Naive thymus-derived CD4-positive, alpha-beta T cell (primary cell): Measurements from ENCODE around the gene EPB42. TPM values are rescaled to one million over a fixed set of nuclear protein-coding genes. Genes with fewer than 3 reads are reported as not detected.
"Not testable (repeated sequence)": the region's sequence is repeated elsewhere in the genome, so short reads cannot be mapped to it uniquely, and the experiment has no call there.

Source experiments
- ATAC-seq: fragments of 150-1000 bp; cut with Tn5 transposase; 2 replicates; pipeline ENCODE4 v1.10.0; 2021; ENCODE audit warnings: mild to moderate bottlenecking, moderate library complexity
- CTCF ChIA-PET: fragments of 350-600 bp; sonication (Branson Sonifier 250); formaldehyde crosslinking; loops from one replicate; lab custom pipeline; 2021; ENCODE audit warnings: antibody characterized with exemption; lab: Charles Lee
- POLR2A ChIA-PET: fragments of 350-600 bp; sonication (Branson Sonifier 250); formaldehyde crosslinking; loops from one replicate; lab custom pipeline; 2021; ENCODE audit warnings: antibody characterized with exemption, inconsistent platforms; lab: Charles Lee
- DNase-seq, 9 donors: peaks; one replicate each; pipeline versions ENCODE4 v3.0.0 to v3.0.0-alpha.2; 2020 to 2022; ENCODE audit warnings: mixed read lengths in 1 of 9
- H3K27ac ChIP-seq: one replicate; pipeline ENCODE4 v1.7.0; 2013; ENCODE audit warnings: mild to moderate bottlenecking, low read depth, low read length, moderate library complexity
- H3K27me3 ChIP-seq, 2 donors: one replicate each; pipeline ENCODE4 v1.7.0; 2013; ENCODE audit warnings: low read length in 2 of 2, mild to moderate bottlenecking in 2 of 2, moderate library complexity in 2 of 2; ENCODE audit not compliant: control insufficient read depth in 2 of 2, insufficient read depth in 2 of 2
- H3K36me3 ChIP-seq, 3 experiments: 1 replicate in 2 of 3; 2 replicates in 1 of 3; pipeline ENCODE4 v1.7.0; 2013; ENCODE audit warnings: low read length in 3 of 3, mild to moderate bottlenecking in 3 of 3, moderate library complexity in 1 of 3; ENCODE audit not compliant: insufficient read depth in 3 of 3, control insufficient read depth in 2 of 3
- H3K4me1 ChIP-seq, 2 donors: one replicate each; pipeline ENCODE4 v1.7.0; 2013; ENCODE audit warnings: low read length in 2 of 2, mild to moderate bottlenecking in 2 of 2, moderate library complexity in 1 of 2; ENCODE audit not compliant: control insufficient read depth in 2 of 2, insufficient read depth in 2 of 2
- H3K4me3 ChIP-seq: 2 replicates; pipeline ENCODE4 v1.7.0; 2013; ENCODE audit warnings: mild to moderate bottlenecking, low read length
- H3K9me3 ChIP-seq, 3 experiments: 1 replicate in 2 of 3; 2 replicates in 1 of 3; pipeline ENCODE4 v1.7.0; 2013; ENCODE audit warnings: low read length in 3 of 3; ENCODE audit not compliant: control insufficient read depth in 2 of 3
- H3K27ac Mint-ChIP-seq, 9 donors: one replicate each; pipeline ENCODE4 v1.8.0; 2020 to 2022; ENCODE audit warnings: mixed read lengths in 9 of 9, mild to moderate bottlenecking in 8 of 9, moderate library complexity in 5 of 9, inconsistent platforms in 2 of 9
- H3K27me3 Mint-ChIP-seq, 5 donors: one replicate each; pipeline ENCODE4 v1.8.0; 2021 to 2022; ENCODE audit warnings: mixed read lengths in 5 of 5, mild to moderate bottlenecking in 1 of 5
- H3K36me3 Mint-ChIP-seq, 5 donors: one replicate each; pipeline ENCODE4 v1.8.0; 2020 to 2022; ENCODE audit warnings: mixed read lengths in 5 of 5, mild to moderate bottlenecking in 3 of 5, inconsistent platforms in 1 of 5
- H3K4me1 Mint-ChIP-seq, 7 donors: one replicate each; pipeline ENCODE4 v1.8.0; 2020 to 2022; ENCODE audit warnings: mixed read lengths in 7 of 7, mild to moderate bottlenecking in 3 of 7, inconsistent platforms in 1 of 7
- H3K4me3 Mint-ChIP-seq, 10 donors: one replicate each; pipeline ENCODE4 v1.8.0; 2020 to 2022; ENCODE audit warnings: mild to moderate bottlenecking in 10 of 10, mixed read lengths in 10 of 10, moderate library complexity in 6 of 10, inconsistent platforms in 2 of 10
- H3K9me3 Mint-ChIP-seq, 11 donors: one replicate each; pipeline ENCODE4 v1.8.0; 2020 to 2022; ENCODE audit warnings: mixed read lengths in 11 of 11, mild to moderate bottlenecking in 4 of 11, inconsistent platforms in 1 of 11, moderate library complexity in 1 of 11
- intact Hi-C, 2 donors: fragments of 100-400 bp; cut with micrococcal nuclease; formaldehyde crosslinking; loops; one replicate each; pipeline ENCODE4 v1.15.1; 2023
- polyA plus RNA-seq, 2 donors: library from polyadenylated mRNA; unstranded; fragments of 300-500 nt; fragmentation: Illumina TruSeq; gene quantifications; one replicate each; pipeline ENCODE4 v1.2.3, GENCODE V29; 2021
- total RNA-seq, 6 experiments: library from RNA in 5 of 6; stranded (reverse) in 5 of 6; gene quantifications; 1 replicate in 5 of 6; 2 replicates in 1 of 6; pipeline ENCODE4 v1.2.3 and lab custom pipeline; 2021 to 2026

The EPB42 gene
- total and polyA plus RNA-seq, 7 experiments from 2014 or later: not detected

DNA sequence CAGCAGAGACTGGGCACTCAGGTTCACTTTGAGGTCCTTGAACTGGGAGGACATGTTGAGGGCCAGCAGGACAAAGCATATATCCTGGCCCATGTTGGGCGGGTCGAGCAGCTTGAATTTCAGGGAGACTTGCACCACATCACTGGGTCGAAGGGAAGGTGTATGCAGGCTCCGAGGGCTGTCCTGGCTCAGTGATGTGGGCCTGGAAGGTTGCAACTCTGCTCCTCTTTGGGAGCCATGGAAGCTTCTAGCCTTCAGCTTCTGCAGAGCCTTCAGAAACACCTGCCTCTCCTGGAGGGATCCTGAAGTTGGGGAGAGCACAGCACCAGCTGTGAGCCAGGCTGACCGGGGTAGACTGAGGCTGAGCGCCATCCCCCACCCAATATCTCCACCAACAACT, 14.7 kb upstream of the EPB42 start:
- CTCF ChIA-PET: no interaction called here
- no peak for ATAC-seq

DNA sequence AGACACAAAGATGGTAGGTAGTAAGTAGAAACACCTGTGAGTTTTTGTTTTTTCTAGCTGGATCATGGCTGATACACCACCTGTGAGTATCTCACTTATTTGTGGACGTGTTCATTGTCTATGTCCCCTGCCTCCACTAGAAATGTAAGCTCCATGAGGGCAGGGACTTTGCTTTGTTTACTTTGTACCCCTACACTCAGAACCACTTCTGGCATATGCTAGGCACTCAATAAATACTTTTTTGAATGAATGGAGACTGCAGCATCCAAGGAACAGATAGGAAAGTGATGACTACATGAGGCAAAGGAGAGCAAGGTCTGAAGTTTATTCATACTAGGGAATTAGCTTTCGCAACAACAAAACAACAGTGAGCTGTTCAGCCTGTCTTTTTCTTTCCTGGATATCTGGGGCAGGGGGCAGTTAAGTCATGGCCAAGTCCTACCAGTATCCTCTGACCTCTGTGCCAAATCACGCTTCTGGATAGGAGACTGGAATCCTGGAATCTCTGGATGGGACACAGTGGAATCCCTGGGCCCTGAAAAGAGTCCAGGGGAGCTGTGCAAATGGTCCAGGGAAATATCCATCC, 11.6 kb upstream of the EPB42 start:
- H3K27me3 ChIP-seq: no peaks in the 10 kb centered on the region
- DNase-seq: no peak
- H3K27ac Mint-ChIP-seq: no peak overlapping the region
- no peak overlapping the region for H3K27ac ChIP-seq
- no peaks in the 10 kb centered on the region for H3K36me3 Mint-ChIP-seq
- H3K4me1 ChIP-seq: no peaks in the 10 kb centered on the region
- no peaks in the 10 kb centered on the region for H3K9me3 Mint-ChIP-seq
- no peak for ATAC-seq
- peaks cover 0 to 5% (median 0%) of the 10 kb centered on the region in 7 donors for H3K4me1 Mint-ChIP-seq
- intact Hi-C loops: no loop called here
- H3K4me3 ChIP-seq: no peak overlapping the region
- no peaks in the 10 kb centered on the region for H3K9me3 ChIP-seq
- CTCF ChIA-PET: interaction anchor here (1.5 kb wide), 1 partner anchor 11 kb away, joined by 4 read pairs; no protein-coding TSS in a partner anchor
- no peaks in the 10 kb centered on the region for H3K36me3 ChIP-seq
- POLR2A ChIA-PET: no interaction called here
- H3K4me3 Mint-ChIP-seq: no peak overlapping the region
- H3K27me3 Mint-ChIP-seq: peaks cover 0 to 12% (median 7%) of the 10 kb centered on the region in 5 donors

More for the DNA sequence above, 14.7 kb upstream of the EPB42 start:
- H3K4me1 Mint-ChIP-seq: peaks cover 0 to 23% (median 0%) of the 10 kb centered on the region in 7 donors
- DNase-seq: no peak
- no peak overlapping the region for H3K4me3 Mint-ChIP-seq
- POLR2A ChIA-PET: no interaction called here
- Histone ChIP-seq H3K36me3 (no peaks in the 10 kb centered on the region), H3K4me3 (no peak overlapping the region), H3K27ac (no peak overlapping the region), H3K27me3 (no peaks in the 10 kb centered on the region), H3K4me1 (no peaks in the 10 kb centered on the region), H3K9me3 (no peaks in the 10 kb centered on the region)
- H3K27me3 Mint-ChIP-seq: peaks cover 0 to 22% (median 9%) of the 10 kb centered on the region in 5 donors
- no peaks in the 10 kb centered on the region for H3K9me3 Mint-ChIP-seq
- no peaks in the 10 kb centered on the region for H3K36me3 Mint-ChIP-seq
- intact Hi-C loops: no loop called here
- H3K27ac Mint-ChIP-seq: no peak overlapping the region

- Mint-ChIP-seq H3K27me3 (peaks cover 5 to 16% (median 9%) of the 10 kb centered on the region in 5 donors), H3K4me3 (no peak overlapping the region), H3K36me3 (no peaks in the 10 kb centered on the region), H3K9me3 (peaks cover 0 to 1% (median 0%) of the 10 kb centered on the region in 11 donors), H3K4me1 (peaks cover 0 to 9% (median 4%) of the 10 kb centered on the region in 7 donors), H3K27ac (no peak overlapping the region)
- no peak overlapping the region for H3K4me3 ChIP-seq
- intact Hi-C loops: no loop called here
- no peak overlapping the region for H3K27ac ChIP-seq
- no peak for ATAC-seq
- DNase-seq: no peak
- no peaks in the 10 kb centered on the region for H3K4me1 ChIP-seq
- ChIA-PET CTCF (interaction anchor here (1.5 to 3.6 kb wide), 2 partner anchors 13 to 55 kb away, joined by 4 to 17 read pairs; no protein-coding TSS in a partner anchor), POLR2A (no interaction called here)
- H3K9me3 ChIP-seq: no peaks in the 10 kb centered on the region
- H3K36me3 ChIP-seq: no peaks in the 10 kb centered on the region
- no peaks in the 10 kb centered on the region for H3K27me3 ChIP-seq
Measured at GRCh38 chr15:43230640-43231115, 9.9 kb upstream of the EPB42 start.

DNA sequence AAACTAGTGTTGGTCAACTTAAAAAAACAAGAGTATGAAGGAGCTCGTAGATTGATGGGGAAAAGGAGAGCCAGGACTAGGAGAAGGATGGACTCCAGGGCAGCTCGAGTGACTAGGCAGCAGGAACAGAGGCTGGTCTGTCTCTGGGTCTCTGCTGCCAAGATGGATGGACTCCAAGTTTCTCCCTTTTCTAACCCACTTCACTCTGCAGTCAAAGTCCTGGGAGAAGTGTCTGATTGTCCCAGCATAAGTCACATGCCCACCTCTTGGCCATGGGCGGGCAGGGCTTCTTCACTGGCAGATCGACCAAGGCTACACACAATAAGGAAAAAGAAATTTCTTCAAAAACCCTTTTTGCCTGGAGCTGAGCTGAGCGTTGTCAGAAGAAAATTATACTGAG, 9.2 kb upstream of the EPB42 start:
- intact Hi-C loops: loop anchor here in 1 of 2 donors (10.0 kb wide), 1 partner anchor 285 kb away; the partner anchor contains the start of gene MAP1A
- ATAC-seq: no peak
- no peak overlapping the region for H3K27ac ChIP-seq
- no peaks in the 10 kb centered on the region for H3K4me1 ChIP-seq
- POLR2A ChIA-PET: no interaction called here
- no peak overlapping the region for H3K27ac Mint-ChIP-seq
- no peak overlapping the region for H3K4me3 ChIP-seq
- CTCF ChIA-PET: interaction anchor here (1.1 to 3.6 kb wide), 2 partner anchors 13 to 55 kb away, joined by 3 to 17 read pairs; no protein-coding TSS in a partner anchor
- peaks cover 0 to 1% (median 0%) of the 10 kb centered on the region in 11 donors for H3K9me3 Mint-ChIP-seq
- H3K4me1 Mint-ChIP-seq: peaks cover 1 to 11% (median 8%) of the 10 kb centered on the region in 7 donors
- no peaks in the 10 kb centered on the region for H3K36me3 Mint-ChIP-seq
- DNase-seq: no peak
- H3K4me3 Mint-ChIP-seq: no peak overlapping the region
- no peaks in the 10 kb centered on the region for H3K9me3 ChIP-seq
- no peaks in the 10 kb centered on the region for H3K36me3 ChIP-seq
- H3K27me3 ChIP-seq: no peaks in the 10 kb centered on the region
- peaks cover 7 to 17% (median 11%) of the 10 kb centered on the region in 5 donors for H3K27me3 Mint-ChIP-seq

GRCh38 chr15:43226436-43227305, 5.9 kb upstream of the EPB42 start:
- H3K36me3 Mint-ChIP-seq: no peaks in the 10 kb centered on the region
- H3K4me3 ChIP-seq: no peak overlapping the region
- H3K36me3 ChIP-seq: no peaks in the 10 kb centered on the region
- peaks cover 4 to 16% (median 7%) of the 10 kb centered on the region in 5 donors for H3K27me3 Mint-ChIP-seq
- no peak overlapping the region for H3K4me3 Mint-ChIP-seq
- no peak overlapping the region for H3K27ac Mint-ChIP-seq
- intact Hi-C loops: loop anchor here in 1 of 2 donors (10.0 kb wide), 1 partner anchor 288 kb away; the partner anchor contains the start of gene MAP1A
- H3K4me1 ChIP-seq: no peaks in the 10 kb centered on the region
- ChIA-PET POLR2A (no interaction called here), CTCF (interaction anchor here (1.1 to 3.5 kb wide), 5 partner anchors 11 to 59 kb away, joined by 3 to 49 read pairs (median 4); no protein-coding TSS in a partner anchor)
- H3K27me3 ChIP-seq: no peaks in the 10 kb centered on the region
- no peaks in the 10 kb centered on the region for H3K9me3 ChIP-seq
- ATAC-seq (no peak), DNase-seq (no peak)
- H3K4me1 Mint-ChIP-seq: peaks cover 1 to 9% (median 7%) of the 10 kb centered on the region in 7 donors
- H3K27ac ChIP-seq: no peak overlapping the region
- H3K9me3 Mint-ChIP-seq: peaks cover 0 to 1% (median 0%) of the 10 kb centered on the region in 11 donors

DNA sequence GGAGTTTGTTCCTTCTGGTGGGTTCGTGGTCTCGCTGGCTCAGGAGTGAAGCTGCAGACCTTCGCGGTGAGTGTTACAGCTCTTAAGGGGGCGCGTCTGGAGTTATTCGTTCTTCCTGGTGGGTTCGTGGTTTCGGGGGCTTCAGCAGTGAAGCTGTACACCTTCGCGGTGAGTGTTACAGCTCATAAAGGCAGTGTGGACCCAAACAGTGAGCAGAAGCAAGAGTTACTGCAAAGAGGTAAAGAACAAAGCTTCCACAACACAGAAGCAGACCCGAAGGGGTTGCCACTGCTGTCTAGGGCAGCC, 5.1 kb upstream of the EPB42 start:
- intact Hi-C loops: loop anchor here (1.0 to 10.0 kb wide), 4 partner anchors 39 to 289 kb away; partner anchors contain the start of gene MAP1A (in 1 of the 2)
- not testable (repeated sequence) for H3K9me3 Mint-ChIP-seq, H3K4me3 ChIP-seq, H3K27me3 ChIP-seq, H3K9me3 ChIP-seq, H3K27ac ChIP-seq, H3K36me3 ChIP-seq, DNase-seq, H3K4me1 Mint-ChIP-seq, H3K36me3 Mint-ChIP-seq, ATAC-seq, H3K4me1 ChIP-seq, H3K27ac Mint-ChIP-seq
- peaks cover 4 to 23% (median 11%) of the 10 kb centered on the region in 5 donors for H3K27me3 Mint-ChIP-seq
- ChIA-PET CTCF (interaction anchor here (0.6 to 3.5 kb wide), 8 partner anchors 9 to 1353 kb away, joined by 3 to 49 read pairs (median 4); no protein-coding TSS in a partner anchor), POLR2A (interaction anchor here (0.7 kb wide), 1 partner anchor 28 kb away, joined by 3 read pairs; no protein-coding TSS in a partner anchor)
- peak overlapping the region in 4 of 10 donors; percentile 1 to 62 (median 28) for H3K4me3 Mint-ChIP-seq
